COLO668 (cell line): ENCODE data around the gene ARGLU1.
A peak's percentile ranks its signal among the peaks of the same experiment; 100 is the strongest.

Experiments
- DNase-seq: peaks from one replicate; lab custom pipeline; 2025; ENCODE audit not compliant: unreplicated experiment; lab: John Stamatoyannopoulos, UW

Gene ARGLU1

GRCh38 chr13:106503730-106504453, 64.0 kb downstream of the ARGLU1 start:
- no peak for DNase-seq

GRCh38 chr13:106503272-106503671, 64.7 kb downstream of the ARGLU1 start:
- no peak for DNase-seq

GRCh38 chr13:106500445-106500844, 67.5 kb downstream of the ARGLU1 start:
- no peak for DNase-seq

- DNase-seq = no peak
These were observed 68.0 kb downstream of the ARGLU1 start for GRCh38 chr13:106499896-106500295.

GRCh38 chr13:106499113-106499512, 68.8 kb downstream of the ARGLU1 start:
- DNase-seq = no peak

GRCh38 chr13:106498571-106498970, 69.4 kb downstream of the ARGLU1 start:
- no peak for DNase-seq

GRCh38 chr13:106498158-106498557, 69.8 kb downstream of the ARGLU1 start:
- DNase-seq = no peak

GRCh38 chr13:106497079-106497478, 70.9 kb downstream of the ARGLU1 start:
- DNase-seq = no peak

- DNase-seq = peak; percentile 40
These were observed 71.6 kb downstream of the ARGLU1 start for GRCh38 chr13:106496072-106496997.

GRCh38 chr13:106494936-106495335, 73.0 kb downstream of the ARGLU1 start:
- no peak for DNase-seq

- DNase-seq = no peak
These were observed 73.4 kb downstream of the ARGLU1 start for GRCh38 chr13:106494506-106494905.

GRCh38 chr13:106493533-106494220, 74.3 kb downstream of the ARGLU1 start:
- no peak for DNase-seq

- no peak for DNase-seq
These were observed 75.1 kb downstream of the ARGLU1 start for GRCh38 chr13:106492588-106493475.

GRCh38 chr13:106491928-106492587, 75.9 kb downstream of the ARGLU1 start:
- DNase-seq = no peak
